ENCODE data around the gene NFKBIB.

The NFKBIB gene

GRCh38 chr19:38918526-38918925 lies 18.8 kb downstream of the NFKBIB start:
- no peak for DNase-seq (ENCODE audit: extremely low read depth, low read depth)
- TF ChIP-seq CTCF (IDR thresholded peaks at IDR 0.05; ENCODE audit: low read depth, low read length), result no peak

- no peak for DNase-seq (ENCODE audit: extremely low read depth, low read depth)
- TF ChIP-seq CTCF (IDR thresholded peaks at IDR 0.05; ENCODE audit: low read depth, low read length), result no peak
Measured at GRCh38 chr19:38919837-38920601, 20.2 kb downstream of the NFKBIB start.

- no peak for TF ChIP-seq CTCF (IDR thresholded peaks at IDR 0.05; ENCODE audit: low read depth, low read length)
- no peak for DNase-seq (ENCODE audit: extremely low read depth, low read depth)
Measured at GRCh38 chr19:38920602-38921419, 21.0 kb downstream of the NFKBIB start.

GRCh38 chr19:38921420-38922274 lies 21.9 kb downstream of the NFKBIB start:
- no peak for DNase-seq (ENCODE audit: extremely low read depth, low read depth)
- no peak for TF ChIP-seq CTCF (IDR thresholded peaks at IDR 0.05; ENCODE audit: low read depth, low read length)

GRCh38 chr19:38922482-38922881 lies 22.7 kb downstream of the NFKBIB start:
- TF ChIP-seq CTCF (IDR thresholded peaks at IDR 0.05; ENCODE audit: low read depth, low read length), result no peak
- no peak for DNase-seq (ENCODE audit: extremely low read depth, low read depth)

- no peak for TF ChIP-seq CTCF (IDR thresholded peaks at IDR 0.05; ENCODE audit: low read depth, low read length)
- DNase-seq (ENCODE audit: extremely low read depth, low read depth), result no peak
Measured at GRCh38 chr19:38924388-38924787, 24.6 kb downstream of the NFKBIB start.
